Tibial nerve (tissue), 4 donors: ENCODE data around the gene ADPRM.

Source experiments
- CTCF ChIP-seq, 5 experiments: fragments of 200-600 bp in 3 of 5; fragments of 450-650 bp in 2 of 5; sonication (generic) in 3 of 5; IDR thresholded peaks; one replicate each; pipeline ENCODE4 v1.5.1; 2016 to 2019; ENCODE audit warnings: antibody characterized with exemption in 5 of 5, mild to moderate bottlenecking in 3 of 5, moderate library complexity in 2 of 5
- EP300 ChIP-seq, 2 donors: sonication (generic); formaldehyde crosslinking; IDR thresholded peaks; one replicate each; pipeline ENCODE4 v1.6.1; 2017; ENCODE audit warnings: antibody characterized with exemption in 2 of 2, mild to moderate bottlenecking in 1 of 2
- POLR2A ChIP-seq, 2 donors: fragments of 450-650 bp; IDR thresholded peaks; one replicate each; pipeline ENCODE4 v1.6.1; 2017; ENCODE audit warnings: antibody characterized with exemption in 2 of 2, mild to moderate bottlenecking in 2 of 2, moderate library complexity in 2 of 2

GRCh38 chr17:10728331-10728892 lies 31.0 kb downstream of the ADPRM start:
- TF ChIP-seq CTCF (IDR thresholded peaks at IDR 0.05) (no peak), POLR2A (IDR thresholded peaks at IDR 0.05) (no peak), EP300 (IDR thresholded peaks at IDR 0.05) (no peak)
